ENCODE measurements around the gene HNMT.
A peak's percentile ranks its signal among the peaks of the same experiment; 100 is the strongest.

The HNMT gene

GRCh38 chr2:137943678-137944347 lies 20.5 kb upstream of the HNMT start:
- Histone ChIP-seq H3K27ac (no peak overlapping the region), H3K4me3 (no peak overlapping the region)

GRCh38 chr2:137944714-137945113 lies 19.6 kb upstream of the HNMT start:
- Histone ChIP-seq H3K27ac (no peak overlapping the region), H3K4me3 (no peak overlapping the region)

GRCh38 chr2:137945229-137945628 lies 19.0 kb upstream of the HNMT start:
- Histone ChIP-seq H3K4me3 (no peak overlapping the region), H3K27ac (no peak overlapping the region)

GRCh38 chr2:137946227-137946626 lies 18.0 kb upstream of the HNMT start:
- Histone ChIP-seq H3K4me3 (no peak overlapping the region), H3K27ac (no peak overlapping the region)

- H3K4me3 ChIP-seq = no peak overlapping the region
- no peak overlapping the region for H3K27ac ChIP-seq
Measured at GRCh38 chr2:137947032-137947727, 17.1 kb upstream of the HNMT start.

GRCh38 chr2:137947728-137948336 lies 16.4 kb upstream of the HNMT start:
- Histone ChIP-seq H3K4me3 (no peak overlapping the region), H3K27ac (no peak overlapping the region)

- Histone ChIP-seq H3K4me3 (no peak overlapping the region), H3K27ac (no peak overlapping the region)
Measured at GRCh38 chr2:137948894-137949293, 15.4 kb upstream of the HNMT start.

- Histone ChIP-seq H3K4me3 (no peak overlapping the region), H3K27ac (no peak overlapping the region)
Measured at GRCh38 chr2:137950238-137950637, 14.0 kb upstream of the HNMT start.

- Histone ChIP-seq H3K27ac (no peak overlapping the region), H3K4me3 (no peak overlapping the region)
Measured at GRCh38 chr2:137951586-137951985, 12.7 kb upstream of the HNMT start.

GRCh38 chr2:137952586-137953129 lies 11.6 kb upstream of the HNMT start:
- Histone ChIP-seq H3K4me3 (no peak overlapping the region), H3K27ac (peak overlapping the region in 1 of 21 experiments; percentile 24)

GRCh38 chr2:137955536-137955935 lies 8.7 kb upstream of the HNMT start:
- Histone ChIP-seq H3K4me3 (no peak overlapping the region), H3K27ac (no peak overlapping the region)

GRCh38 chr2:137957033-137957432 lies 7.2 kb upstream of the HNMT start:
- Histone ChIP-seq H3K27ac (peak overlapping the region in 1 of 21 experiments; percentile 5), H3K4me3 (no peak overlapping the region)

GRCh38 chr2:137959166-137959565 lies 5.1 kb upstream of the HNMT start:
- Histone ChIP-seq H3K4me3 (no peak overlapping the region), H3K27ac (peak overlapping the region in 3 of 21 experiments; percentile 10 to 36 (median 11))

- Histone ChIP-seq H3K27ac (peak overlapping the region in 2 of 21 experiments; percentile 10 to 36), H3K4me3 (no peak overlapping the region)
Measured at GRCh38 chr2:137960223-137960622, 4.0 kb upstream of the HNMT start.

GRCh38 chr2:137961602-137962001 lies 2.7 kb upstream of the HNMT start:
- no peak overlapping the region for H3K27ac ChIP-seq
- H3K4me3 ChIP-seq = no peak overlapping the region

- H3K27ac ChIP-seq = peak overlapping the region in 20 of 21 experiments; percentile 69 to 91 (median 81)
- H3K4me3 ChIP-seq = peak overlapping the region in 2 of 7 experiments; percentile 35 to 43
Measured at GRCh38 chr2:137963535-137964065, 673 bp upstream of the HNMT start.

- peak overlapping the region in 20 of 21 experiments; percentile 69 to 91 (median 81) for H3K27ac ChIP-seq
- peak overlapping the region; percentile 23 to 43 (median 32) for H3K4me3 ChIP-seq
Measured at GRCh38 chr2:137964859-137965459, 686 bp downstream of the HNMT start.

GRCh38 chr2:137966043-137966442 lies 1.8 kb downstream of the HNMT start:
- H3K27ac ChIP-seq = peak overlapping the region in 10 of 21 experiments; percentile 3 to 83 (median 40)
- peak overlapping the region in 2 of 7 experiments; percentile 7 to 32 for H3K4me3 ChIP-seq

GRCh38 chr2:137967042-137967441 lies 2.8 kb downstream of the HNMT start:
- Histone ChIP-seq H3K4me3 (no peak overlapping the region), H3K27ac (no peak overlapping the region)

Data from skin epidermis (tissue), 12 donors.